SK-N-SH (cell line): ENCODE measurements around the gene EME2.

Experiments
- EP300 ChIP-seq, 2 experiments: IDR thresholded peaks; 2 replicates each; pipeline versions ENCODE4 v1.4.0 to v1.6.1; 2012; ENCODE audit warnings: borderline replicate concordance in 1 of 2, low read depth in 1 of 2, low read length in 1 of 2
- FOSL2 ChIP-seq: IDR thresholded peaks from 2 replicates; pipeline ENCODE4 v1.4.0; 2012; ENCODE audit warnings: low read depth, mild to moderate bottlenecking, moderate library complexity, borderline replicate concordance
- USF1 ChIP-seq: IDR thresholded peaks from 2 replicates; pipeline ENCODE4 v1.4.0; 2012; ENCODE audit warnings: low read depth, borderline replicate concordance
- USF2 ChIP-seq: fragments of 150-350 bp; IDR thresholded peaks from 2 replicates; pipeline ENCODE4 v1.6.1; 2017; ENCODE audit warnings: antibody characterized with exemption, low read length, low read depth, borderline replicate concordance

GRCh38 chr16:1792836-1793577, 20.4 kb downstream of the EME2 start:
- TF ChIP-seq USF1 (no peak), EP300 (IDR thresholded peaks at IDR 0.05; ENCODE audit: borderline replicate concordance in 1 of 2, low read depth in 1 of 2, low read length in 1 of 2) (no peak), USF2 (no peak), FOSL2 (no peak)
